RCC 7860 (cell line): ENCODE results near the gene ALDH8A1.
A peak's percentile ranks its signal among the peaks of the same experiment; 100 is the strongest.

Experiments used
- DNase-seq: peaks from one replicate; pipeline ENCODE4 v3.0.0-alpha.2; 2015; ENCODE audit warnings: low spot score
- FAIRE-seq: peaks from 2 replicates; lab custom pipeline; 2012; peaks lifted over from hg19 to GRCh38; lab: Jason Lieb, UNC

ALDH8A1 gene

DNA sequence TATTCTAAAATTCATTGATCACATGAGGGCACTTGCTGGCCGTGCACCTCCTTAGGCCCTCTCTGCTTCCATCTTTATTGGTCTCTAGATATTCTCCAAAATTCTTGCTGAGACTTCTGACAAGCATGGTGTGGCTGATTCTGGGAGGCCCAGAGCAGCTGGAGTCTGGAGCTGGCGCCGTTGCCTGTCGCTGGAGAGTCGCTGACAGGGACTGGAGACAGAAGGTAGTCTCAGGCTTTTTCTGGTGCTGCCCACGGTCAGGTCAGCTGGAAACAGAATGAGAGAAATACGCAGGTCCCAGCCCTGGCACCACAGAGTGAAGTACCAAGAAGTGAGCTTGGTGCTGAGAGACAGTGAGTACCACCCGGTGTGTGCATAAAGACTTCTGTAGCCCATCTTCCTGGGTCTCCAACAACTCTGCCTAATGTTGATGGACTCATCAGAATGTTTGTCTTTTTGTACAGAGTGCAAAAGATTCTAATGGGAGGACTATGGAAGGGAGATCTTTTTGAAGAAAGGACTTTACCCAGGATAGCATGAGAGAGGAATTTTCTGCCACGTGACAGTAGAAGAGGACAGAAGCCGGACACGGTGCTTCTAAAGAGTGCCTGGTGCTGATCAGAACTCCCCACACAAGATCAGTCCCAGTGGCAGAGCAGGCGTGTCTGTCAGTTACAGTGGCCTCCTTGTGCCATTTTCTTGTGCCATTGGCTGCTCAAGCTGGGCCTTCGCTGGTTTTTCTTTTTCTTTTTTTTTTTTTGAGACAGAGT, 1.8 kb upstream of the ALDH8A1 start:
- DNase-seq (no peak), FAIRE-seq (no peak)

DNA sequence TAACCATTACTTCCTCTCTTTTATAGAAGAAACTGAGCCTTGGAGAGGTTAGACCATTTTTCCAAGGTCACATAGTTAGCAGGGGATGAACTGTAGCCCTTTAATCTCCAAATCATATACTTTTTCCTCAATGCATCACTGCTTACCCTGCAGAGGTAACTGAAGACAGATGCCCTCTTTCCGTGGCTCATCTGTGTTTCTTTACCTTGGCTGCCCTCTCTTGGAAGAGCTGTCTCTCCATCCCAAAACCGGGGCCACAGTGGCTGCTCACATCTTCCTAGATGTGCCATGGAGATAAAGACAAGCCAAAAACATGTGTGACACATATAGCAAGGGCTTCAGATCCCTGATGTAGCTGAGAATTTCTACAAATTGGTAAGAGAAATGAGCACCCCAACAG, 581 bp upstream of the ALDH8A1 start:
- FAIRE-seq (no peak), DNase-seq (no peak)

DNA sequence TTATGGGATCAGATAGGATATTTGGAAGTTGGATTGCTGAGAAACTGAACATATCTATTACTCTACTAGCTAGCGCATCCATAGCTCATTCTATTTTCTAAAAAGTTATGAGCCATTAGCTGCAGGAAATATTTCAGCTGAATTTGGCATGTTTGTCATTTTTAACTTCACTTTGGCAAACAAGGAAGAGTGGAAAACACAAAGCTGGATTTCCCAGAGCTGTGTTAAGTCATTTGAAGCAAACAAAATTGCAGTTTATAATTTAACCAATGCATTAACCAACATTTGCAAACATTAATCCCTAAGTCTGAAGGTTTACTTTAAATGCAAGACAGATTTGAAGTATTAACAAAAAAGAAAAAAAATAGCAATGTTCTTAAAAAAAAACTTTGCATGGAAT, 1.2 kb downstream of the ALDH8A1 start:
- FAIRE-seq (peak; percentile 35), DNase-seq (no peak)

GRCh38 chr6:134948142-134948541, 1.8 kb downstream of the ALDH8A1 start:
- no peak for FAIRE-seq

DNA sequence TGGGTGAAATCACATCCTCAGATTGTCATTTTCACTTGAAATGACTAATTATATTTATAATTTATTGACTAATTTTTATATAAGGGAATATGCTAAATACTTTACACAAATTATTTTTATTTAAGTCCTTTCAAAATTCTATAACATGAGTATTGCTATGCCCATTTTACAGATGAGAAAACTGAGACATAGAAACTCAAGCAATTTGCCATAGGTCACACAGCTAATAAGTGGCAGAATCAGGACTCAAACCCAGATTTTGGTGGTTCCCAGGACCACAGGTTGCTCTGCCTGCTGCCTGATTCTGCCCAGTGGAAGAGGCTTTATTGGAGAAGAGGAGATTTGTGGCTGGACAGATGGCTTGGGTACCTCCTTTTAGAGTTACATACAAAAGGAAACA, 4.9 kb downstream of the ALDH8A1 start:
- no peak for FAIRE-seq

More at GRCh38 chr6:134948142-134948541, 1.8 kb downstream of the ALDH8A1 start:
- DNase-seq, result no peak

DNA sequence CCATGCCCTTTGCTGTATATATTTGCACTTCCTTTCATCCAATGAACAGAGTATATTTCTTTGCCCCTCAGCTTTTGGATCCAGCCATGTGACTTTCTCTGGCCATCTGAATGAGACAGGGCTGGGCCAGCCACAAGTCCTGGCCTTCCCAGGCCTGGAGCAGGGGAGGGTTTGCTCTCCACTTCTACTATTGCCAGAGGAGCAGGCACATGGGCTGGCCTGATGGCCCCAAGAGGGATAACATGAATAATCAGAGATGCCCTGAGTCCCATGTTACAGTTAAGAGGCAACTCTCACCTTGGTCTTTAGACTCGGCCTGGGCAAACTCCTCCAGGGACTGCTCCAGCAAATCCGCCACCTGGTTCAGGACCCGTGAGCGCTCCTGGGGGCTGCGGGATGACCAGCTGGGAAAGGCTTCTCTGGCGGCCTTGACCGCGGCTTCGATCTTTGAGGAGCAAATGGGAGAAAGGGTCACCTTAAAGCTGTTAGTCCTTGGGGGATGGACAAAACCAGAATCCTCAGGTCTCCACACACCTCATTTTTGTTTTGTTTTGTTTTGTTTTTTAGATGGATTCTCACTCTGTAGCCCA, 6.3 kb downstream of the ALDH8A1 start:
- DNase-seq, result no peak
- FAIRE-seq, result no peak

More for the DNA sequence above, 4.9 kb downstream of the ALDH8A1 start:
- DNase-seq, result no peak

DNA sequence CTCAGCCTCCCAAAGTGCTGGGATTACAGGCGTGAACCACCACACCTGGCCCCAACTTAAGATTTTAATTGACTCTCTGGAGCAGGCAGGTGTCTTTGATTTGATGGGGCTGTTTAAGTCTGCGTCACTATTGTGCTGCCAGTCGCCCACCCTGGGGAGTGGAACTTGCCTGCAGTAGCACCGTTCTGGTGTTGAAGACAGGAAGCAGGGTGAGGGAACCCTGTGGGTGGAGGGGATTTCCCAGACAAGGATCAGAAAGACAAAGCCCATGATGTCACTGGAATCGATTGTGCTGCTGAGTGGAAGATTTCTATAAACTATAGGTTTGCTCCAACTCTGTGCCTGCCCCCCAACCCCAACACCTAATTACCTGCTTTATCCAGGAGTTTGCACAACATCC, 11.0 kb downstream of the ALDH8A1 start:
- FAIRE-seq, result no peak
- DNase-seq, result peak; percentile 11

DNA sequence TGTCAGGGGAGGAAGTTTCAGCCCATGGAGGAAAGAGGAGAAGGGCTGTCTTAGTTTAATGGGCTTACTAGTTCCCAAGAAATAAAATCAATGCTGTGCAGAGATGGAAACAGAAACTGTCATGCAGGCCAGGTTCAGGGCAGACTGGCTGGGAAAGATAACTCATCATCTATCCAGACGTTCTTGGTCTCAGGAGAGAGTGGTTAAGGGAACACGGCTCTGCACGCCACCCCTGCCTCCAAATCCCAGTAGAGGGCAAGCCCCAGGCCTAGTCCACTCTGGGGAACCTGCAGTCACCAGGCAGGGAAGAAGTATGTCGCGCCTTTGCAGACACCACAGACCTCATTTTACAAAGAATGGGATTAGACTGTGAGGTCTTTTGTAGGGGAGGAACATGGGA, 12.5 kb downstream of the ALDH8A1 start:
- DNase-seq (no peak), FAIRE-seq (no peak)

- DNase-seq (peak; percentile 79), FAIRE-seq (peak; percentile 83)
Observed at GRCh38 chr6:134936931-134937330, 13.0 kb downstream of the ALDH8A1 start.

GRCh38 chr6:134936476-134936875, 13.4 kb downstream of the ALDH8A1 start:
- DNase-seq, result no peak
- no peak for FAIRE-seq

GRCh38 chr6:134934793-134935485, 15.0 kb downstream of the ALDH8A1 start:
- FAIRE-seq (peak; percentile 86), DNase-seq (peak; percentile 70)

DNA sequence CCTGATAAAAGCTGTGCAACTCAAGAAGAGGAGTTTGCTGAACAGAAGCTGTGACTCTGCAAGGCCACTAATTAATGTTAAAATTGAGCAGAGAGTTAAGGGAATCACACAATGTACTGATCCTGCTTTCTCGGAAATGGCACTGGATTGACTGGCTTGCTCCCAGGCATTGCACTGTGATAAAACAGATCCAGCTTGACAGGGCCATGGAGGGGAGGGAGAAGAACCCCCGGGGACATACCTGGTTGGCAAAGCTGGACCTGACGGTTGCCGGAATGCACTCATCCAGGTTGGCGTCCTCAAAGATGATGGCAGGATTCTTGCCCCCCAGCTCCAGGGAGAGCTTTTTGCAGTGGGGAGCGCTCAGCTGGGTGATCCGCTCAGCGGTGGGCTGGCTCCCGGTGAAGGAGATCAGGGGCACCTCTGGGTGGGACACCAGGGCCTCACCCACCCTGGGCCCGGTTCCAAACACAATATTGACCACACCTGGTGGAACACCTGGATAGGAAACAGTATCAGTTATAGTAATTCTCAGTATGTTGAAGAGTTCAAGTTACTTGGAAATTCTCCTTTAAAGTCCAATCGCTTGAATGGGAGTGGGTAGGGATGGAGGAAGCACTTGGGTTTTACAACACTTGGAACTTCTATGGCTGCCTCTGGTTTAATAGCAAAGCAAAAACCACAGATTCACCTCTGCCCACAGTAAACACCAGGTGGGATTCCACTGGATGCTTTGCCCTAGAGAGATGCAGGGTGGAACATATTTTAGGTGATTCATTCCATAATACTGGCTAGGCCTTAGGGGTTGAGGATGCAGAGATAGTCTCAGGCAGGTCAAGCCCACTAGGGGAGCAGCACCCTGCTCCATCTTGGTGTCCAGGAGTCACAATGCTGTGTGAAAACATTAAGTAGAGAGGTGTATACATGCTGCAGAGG, 17.1 kb downstream of the ALDH8A1 start:
- no peak for FAIRE-seq

GRCh38 chr6:134932098-134932497, 17.8 kb downstream of the ALDH8A1 start:
- no peak for FAIRE-seq

More for the DNA sequence above, 17.1 kb downstream of the ALDH8A1 start:
- DNase-seq, result no peak

GRCh38 chr6:134930463-134930862, 19.4 kb downstream of the ALDH8A1 start:
- FAIRE-seq (no peak), DNase-seq (no peak)

More at GRCh38 chr6:134932098-134932497, 17.8 kb downstream of the ALDH8A1 start:
- DNase-seq, result no peak

- no peak for DNase-seq
- FAIRE-seq, result no peak
Observed at GRCh38 chr6:134928151-134928900, 21.6 kb downstream of the ALDH8A1 start.

- DNase-seq (peak; percentile 28), FAIRE-seq (no peak)
Observed at GRCh38 chr6:134925800-134926199, 24.1 kb downstream of the ALDH8A1 start.

- no peak for FAIRE-seq
- DNase-seq, result no peak
Observed at GRCh38 chr6:134921721-134922261, 28.1 kb downstream of the ALDH8A1 start.

DNA sequence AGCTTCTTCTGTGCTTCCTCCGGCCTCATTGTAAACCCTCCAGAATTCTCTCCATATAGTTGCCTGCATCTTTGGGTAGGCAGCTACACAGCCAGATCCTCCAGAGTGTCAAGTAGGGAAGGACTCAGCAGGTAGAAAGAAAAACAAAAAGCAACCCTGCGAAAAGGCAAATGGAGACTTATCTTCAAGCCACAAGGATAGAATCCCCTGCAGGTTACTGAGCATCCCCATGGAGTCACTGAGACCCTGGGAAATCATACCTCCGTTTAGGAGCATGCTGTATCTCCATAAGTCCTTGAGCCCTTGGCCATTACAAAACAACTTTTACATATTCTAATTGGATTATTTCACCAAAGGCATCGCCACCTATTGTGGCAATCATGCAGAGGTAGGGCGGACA, 28.6 kb downstream of the ALDH8A1 start:
- DNase-seq (no peak), FAIRE-seq (no peak)

GRCh38 chr6:134920422-134920821, 29.5 kb downstream of the ALDH8A1 start:
- DNase-seq (no peak), FAIRE-seq (no peak)
